AG10803 (cell line): ENCODE measurements around the gene OR5W2.
"Not testable (repeated sequence)": the region's sequence is repeated elsewhere in the genome, so short reads cannot be mapped to it uniquely, and the experiment has no call there.

ENCODE experiments used
- DNase-seq: peaks from one replicate; pipeline ENCODE4 v3.0.0; 2010; ENCODE audit warnings: low read depth
- H3K4me3 ChIP-seq: 2 replicates; pipeline ENCODE4 v1.5.1; 2011; ENCODE audit warnings: mild to moderate bottlenecking, low read length, control low read depth
- CTCF ChIP-seq: conservative IDR thresholded peaks from 2 replicates; pipeline ENCODE4 v1.5.1; 2011; ENCODE audit warnings: mild to moderate bottlenecking, low read length, control low read depth, inconsistent platforms

Gene OR5W2

DNA sequence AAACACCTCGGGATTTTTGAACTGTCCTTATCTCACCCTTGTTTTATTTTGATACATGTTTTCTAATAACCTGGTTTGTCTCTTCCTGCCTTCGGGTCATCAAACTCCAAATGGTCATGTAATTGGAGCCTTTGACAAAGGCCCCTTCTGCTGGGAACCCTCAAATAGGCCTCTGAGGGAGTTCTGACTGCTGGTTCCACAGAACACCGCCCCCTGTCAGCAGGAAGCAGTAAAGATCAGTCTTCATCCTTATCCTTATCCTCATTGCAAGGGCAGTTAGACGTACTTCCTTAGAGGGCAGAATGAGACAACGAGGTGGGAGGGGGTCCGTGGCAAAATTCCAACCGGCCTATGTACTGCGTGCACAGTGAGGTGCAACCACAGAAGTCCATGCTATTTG lies 19.2 kb downstream of the OR5W2 start:
- no peak for DNase-seq
- TF ChIP-seq CTCF, result no peak
- H3K4me3 ChIP-seq, result no peak overlapping the region

DNA sequence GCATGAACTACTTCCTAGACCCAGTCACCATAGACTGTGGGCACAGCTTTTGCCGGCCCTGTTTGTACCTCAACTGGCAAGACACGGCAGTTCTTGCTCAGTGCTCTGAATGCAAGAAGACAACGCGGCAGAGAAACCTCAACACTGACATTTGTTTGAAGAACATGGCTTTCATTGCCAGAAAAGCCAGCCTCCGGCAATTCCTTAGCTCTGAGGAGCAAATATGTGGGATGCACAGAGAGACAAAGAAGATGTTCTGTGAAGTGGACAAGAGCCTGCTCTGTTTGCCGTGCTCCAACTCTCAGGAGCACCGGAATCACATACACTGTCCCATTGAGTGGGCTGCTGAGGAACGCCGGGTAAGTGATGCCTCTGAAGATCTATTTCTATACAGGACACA lies 28.9 kb downstream of the OR5W2 start:
- DNase-seq, H3K4me3 ChIP-seq: not testable (repeated sequence)

GRCh38 chr11:55884995-55885394 lies 29.4 kb downstream of the OR5W2 start:
- H3K4me3 ChIP-seq, DNase-seq: not testable (repeated sequence)

DNA sequence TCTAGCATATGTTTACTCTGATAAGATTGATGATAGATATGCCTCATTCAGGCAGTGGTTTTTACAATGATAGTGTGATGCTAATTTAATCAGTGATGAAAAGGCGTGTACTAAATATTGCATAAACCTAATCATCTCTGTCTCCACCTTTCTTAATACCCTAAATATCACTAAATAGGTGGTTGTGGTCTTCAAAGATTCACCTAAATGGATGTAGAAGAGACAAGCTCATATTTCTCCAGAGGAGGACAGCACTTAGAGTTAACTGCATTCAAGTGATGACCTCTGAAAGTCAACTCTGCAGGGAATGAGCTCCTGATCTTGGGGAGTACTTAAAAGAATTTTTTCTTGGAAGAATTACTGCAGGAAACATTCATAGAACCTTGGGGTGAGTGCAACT lies 31.4 kb downstream of the OR5W2 start, which contains the start of gene TRIM51:
Gene TRIM51 (plus strand): TSS at position 301 of the 400 bp plus-strand sequence. CDS start 2,132 bp downstream, outside the sequence.
- not testable (repeated sequence) for DNase-seq, H3K4me3 ChIP-seq

GRCh38 chr11:55873146-55873545 lies 41.2 kb downstream of the OR5W2 start:
- not testable (repeated sequence) for DNase-seq, H3K4me3 ChIP-seq

DNA sequence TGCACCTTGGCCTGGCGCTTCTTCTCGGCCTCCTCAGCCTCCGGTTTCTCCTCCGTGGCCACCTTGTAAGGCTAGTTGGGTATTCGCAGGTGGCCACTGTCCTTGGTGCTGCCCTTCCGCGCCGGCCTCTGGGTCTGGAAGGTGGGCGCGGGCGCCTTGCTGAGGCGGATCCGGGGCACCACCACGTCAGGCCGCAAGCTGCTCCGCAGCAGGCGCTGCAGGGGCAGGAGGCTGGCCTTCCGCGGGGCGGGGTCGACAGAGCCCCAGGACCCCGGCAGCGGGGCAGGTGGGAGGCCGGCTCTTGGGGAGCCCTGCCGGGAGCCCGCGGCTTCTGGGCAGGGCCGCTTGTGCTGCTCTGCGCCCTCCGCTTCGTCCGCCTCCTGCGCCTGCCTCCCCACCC lies 41.7 kb downstream of the OR5W2 start:
- not testable (repeated sequence) for DNase-seq, H3K4me3 ChIP-seq

- not testable (repeated sequence) for DNase-seq, H3K4me3 ChIP-seq
Measured at GRCh38 chr11:55867354-55867753, 47.0 kb downstream of the OR5W2 start.
